SU-DHL-6 (cell line): ENCODE measurements around the gene TMEM179B.
A peak's percentile ranks its signal among the peaks of the same experiment; 100 is the strongest.

ENCODE experiments used
- H2AFZ ChIP-seq: fragments of 200-600 bp; sonication (generic); 2 replicates; pipeline ENCODE4 v1.6.1; 2014; ENCODE audit warnings: low read depth, mild to moderate bottlenecking, moderate library complexity, mixed read lengths, antibody characterized with exemption, low read length; ENCODE audit not compliant: severe bottlenecking
- H3F3A ChIP-seq: fragments of 200-600 bp; shearing (Covaris generic); 2 replicates; pipeline ENCODE4 v1.6.0; 2016; ENCODE audit warnings: antibody characterized with exemption, mild to moderate bottlenecking; ENCODE audit not compliant: insufficient read depth
- H3K27ac ChIP-seq: fragments of 200-600 bp; sonication (generic); 2 replicates; pipeline ENCODE4 v1.5.1; 2016; ENCODE audit warnings: low read depth, mild to moderate bottlenecking, low read length, moderate library complexity, mixed read lengths
- H3K27me3 ChIP-seq: fragments of 200-600 bp; sonication (generic), shearing (Covaris generic); 2 replicates; pipeline ENCODE4 v1.6.0; 2014; ENCODE audit warnings: mild to moderate bottlenecking, low read length
- H3K36me3 ChIP-seq: fragments of 200-600 bp; sonication (generic); 2 replicates; pipeline ENCODE4 v1.6.1; 2014; ENCODE audit warnings: mild to moderate bottlenecking, low read length, mixed read lengths
- H3K4me2 ChIP-seq: fragments of 300-600, 200-600 bp; shearing (Covaris generic), sonication (generic); 2 replicates; pipeline ENCODE4 v1.6.0; 2014; ENCODE audit warnings: low read length, low read depth, mild to moderate bottlenecking; ENCODE audit not compliant: poor library complexity, severe bottlenecking
- H3K4me3 ChIP-seq: fragments of 200-600 bp; sonication (generic); 2 replicates; pipeline ENCODE4 v1.5.1; 2014; ENCODE audit warnings: antibody characterized with exemption, low read length, mild to moderate bottlenecking, mixed read lengths; ENCODE audit not compliant: insufficient read depth, poor library complexity, severe bottlenecking
- H3K79me2 ChIP-seq: fragments of 200-600 bp; sonication (generic); 2 replicates; pipeline ENCODE4 v1.6.1; 2014; ENCODE audit warnings: mild to moderate bottlenecking, low read length, moderate library complexity; ENCODE audit not compliant: insufficient read depth
- H3K9ac ChIP-seq: fragments of 200-600 bp; sonication (generic); 2 replicates; pipeline ENCODE4 v1.7.0; 2014; ENCODE audit warnings: mild to moderate bottlenecking, low read length
- H3K9me2 ChIP-seq: fragments of 200-600 bp; sonication (generic); replicated peaks from 2 replicates; pipeline ENCODE4 v1.6.1; 2014; ENCODE audit warnings: low read length; ENCODE audit not compliant: insufficient read depth
- H3K9me3 ChIP-seq: fragments of 200-600 bp; sonication (generic); 2 replicates; pipeline ENCODE4 v1.6.1; 2014; ENCODE audit warnings: low read length, mixed read lengths; ENCODE audit not compliant: insufficient read depth
- H4K20me1 ChIP-seq: fragments of 200-600 bp; sonication (generic); 2 replicates; pipeline ENCODE4 v1.6.1; 2014; ENCODE audit warnings: low read depth, mild to moderate bottlenecking, antibody characterized with exemption, low read length, moderate library complexity, mixed read lengths
- CTCF ChIP-seq: fragments of 200-600 bp; sonication (generic); IDR thresholded peaks from one replicate; pipeline ENCODE4 v1.5.1; 2017; ENCODE audit warnings: antibody characterized with exemption, mild to moderate bottlenecking, low read length, moderate library complexity; ENCODE audit not compliant: insufficient read depth, poor library complexity, severe bottlenecking
- EZH2phosphoT487 ChIP-seq: fragments of 200-600 bp; sonication (generic), shearing (Covaris generic); conservative IDR thresholded peaks from 2 replicates; pipeline ENCODE4 v1.6.1; 2018; ENCODE audit warnings: mild to moderate bottlenecking, antibody characterized with exemption, low read length, moderate library complexity, mixed read lengths

TMEM179B gene

DNA sequence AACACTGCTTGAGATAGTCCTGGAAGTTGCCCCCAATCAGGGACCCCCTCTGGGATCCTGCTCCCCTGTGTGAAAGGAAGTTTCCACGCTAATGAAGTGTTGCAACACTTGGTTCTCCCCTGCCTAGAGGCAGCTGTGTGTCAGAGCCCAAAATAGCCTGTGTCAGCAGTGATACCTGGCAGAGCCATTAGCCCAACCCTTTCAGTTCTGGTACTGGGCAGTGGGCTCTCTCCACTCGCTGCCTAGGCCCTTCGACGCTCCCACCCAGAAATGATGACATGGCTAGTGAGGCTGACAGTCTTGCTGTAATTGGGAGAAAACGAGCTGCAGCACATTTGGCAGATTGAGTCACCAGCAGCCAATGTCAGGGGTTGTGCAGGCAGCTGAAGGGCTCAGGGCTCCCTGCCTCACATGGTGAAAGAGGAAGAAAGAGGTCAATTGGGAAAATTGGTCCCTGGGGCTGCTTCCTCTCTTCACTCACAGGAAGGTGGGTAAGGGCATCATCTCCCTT lies 19.5 kb downstream of the TMEM179B start:
- Histone ChIP-seq H3K79me2 (peaks cover 19% of the 10 kb centered on the region), H2AFZ (peak overlapping the region; percentile 79), H3K36me3 (no peaks in the 10 kb centered on the region), H3F3A (peaks cover 9% of the 10 kb centered on the region; the same call in 1 of the 2 replicates), H3K27me3 (no peaks in the 10 kb centered on the region), H3K4me3 (peak overlapping the region; percentile 87), H3K9me3 (no peaks in the 10 kb centered on the region), H3K27ac (0 out of 2 replicates have a peak overlapping the region, but pooled peaks have one; percentile 62), H3K9ac (peak overlapping the region; percentile 91), H4K20me1 (no peaks in the 10 kb centered on the region), H3K4me2 (peak overlapping the region; percentile 69), H3K9me2 (no peaks in the 10 kb centered on the region)
- TF ChIP-seq CTCF, result no peak
- TF ChIP-seq EZH2phosphoT487, result no peak

DNA sequence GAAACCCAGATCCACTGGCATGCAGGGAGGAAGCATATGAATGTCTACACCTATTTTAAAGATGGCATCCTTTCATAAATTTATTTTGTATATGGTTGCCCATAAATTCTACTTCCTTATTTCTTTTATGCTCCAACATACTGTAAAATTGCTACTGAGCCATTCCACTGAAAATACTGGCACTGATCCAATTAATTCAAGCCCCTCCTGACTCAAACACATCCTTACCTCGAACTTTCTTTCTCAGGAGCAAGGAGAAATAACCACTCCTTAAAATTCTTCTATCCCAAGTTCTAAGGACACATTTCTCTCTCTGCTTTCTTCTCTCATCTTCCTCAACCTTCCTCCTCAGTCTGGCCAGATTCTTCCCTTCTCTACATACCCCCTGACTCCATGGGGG lies 23.5 kb downstream of the TMEM179B start:
- no peak overlapping the region for H3K4me2 ChIP-seq
- H3F3A ChIP-seq, result peaks cover 9% of the 10 kb centered on the region; the same call in 1 of the 2 replicates
- H3K27ac ChIP-seq, result no peak overlapping the region
- H2AFZ ChIP-seq, result no peak overlapping the region
- H3K4me3 ChIP-seq, result no peak overlapping the region
- H4K20me1 ChIP-seq, result no peaks in the 10 kb centered on the region
- no peaks in the 10 kb centered on the region for H3K9me3 ChIP-seq
- H3K79me2 ChIP-seq, result no peaks in the 10 kb centered on the region
- H3K9me2 ChIP-seq, result no peaks in the 10 kb centered on the region
- no peak for TF ChIP-seq EZH2phosphoT487
- TF ChIP-seq CTCF, result no peak
- no peak overlapping the region for H3K9ac ChIP-seq
- H3K27me3 ChIP-seq, result no peaks in the 10 kb centered on the region
- no peaks in the 10 kb centered on the region for H3K36me3 ChIP-seq

DNA sequence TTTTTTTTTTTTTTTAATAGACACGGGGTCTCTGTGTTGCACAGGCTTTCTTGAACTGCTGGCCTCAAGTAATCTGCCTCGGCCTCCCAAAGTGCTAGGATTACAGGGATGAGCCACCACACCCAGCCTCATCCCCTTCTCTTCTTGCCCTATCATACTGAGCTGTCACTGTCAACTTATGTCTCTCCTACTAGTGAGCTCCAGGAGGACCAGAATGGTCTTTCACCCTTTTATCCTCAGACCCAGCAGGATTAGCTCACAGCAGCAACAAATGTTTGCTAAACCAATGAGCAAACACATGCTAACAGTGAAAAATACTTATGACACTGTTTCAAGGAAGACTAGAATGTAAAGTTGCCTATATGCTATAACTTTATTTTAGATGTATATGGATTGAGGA lies 24.5 kb downstream of the TMEM179B start:
- H2AFZ ChIP-seq, result no peak overlapping the region
- no peak for TF ChIP-seq CTCF
- no peak for TF ChIP-seq EZH2phosphoT487
- no peak overlapping the region for H3K4me3 ChIP-seq

More for the DNA sequence above, 24.5 kb downstream of the TMEM179B start:
- Histone ChIP-seq H4K20me1 (no peaks in the 10 kb centered on the region), H3K27me3 (no peaks in the 10 kb centered on the region), H3F3A (peaks cover 9% of the 10 kb centered on the region; the same call in 1 of the 2 replicates), H3K4me2 (no peak overlapping the region), H3K79me2 (no peaks in the 10 kb centered on the region), H3K9ac (no peak overlapping the region), H3K27ac (no peak overlapping the region), H3K36me3 (no peaks in the 10 kb centered on the region), H3K9me3 (no peaks in the 10 kb centered on the region), H3K9me2 (no peaks in the 10 kb centered on the region)
